Liver (tissue), 9 donors: Measurements from ENCODE around the gene CCNE1. TPM values are rescaled to one million over a fixed set of nuclear protein-coding genes. Genes with fewer than 3 reads are reported as not detected.

Experiments
- DNase-seq: peaks from one replicate; pipeline ENCODE4 v3.0.0-alpha.2; 2017; ENCODE audit warnings: low spot score
- H3K27ac ChIP-seq, 2 donors: one replicate each; pipeline ENCODE4 v1.7.0; 2013; ENCODE audit warnings: inconsistent platforms in 2 of 2, low read length in 2 of 2, control low read depth in 1 of 2, low read depth in 1 of 2, mild to moderate bottlenecking in 1 of 2
- H3K27me3 ChIP-seq, 4 donors: one replicate each; pipeline versions ENCODE4 v1.6.1 to v1.7.0; 2013; ENCODE audit warnings: low read length in 3 of 4, inconsistent platforms in 1 of 4, mild to moderate bottlenecking in 1 of 4, moderate library complexity in 1 of 4; ENCODE audit not compliant: control insufficient read depth in 4 of 4, insufficient read depth in 4 of 4
- H3K36me3 ChIP-seq, 4 donors: one replicate each; pipeline versions ENCODE4 v1.6.1 to v1.7.0; 2013; ENCODE audit warnings: low read length in 3 of 4, mild to moderate bottlenecking in 3 of 4, low read depth in 1 of 4, moderate library complexity in 1 of 4; ENCODE audit not compliant: control insufficient read depth in 4 of 4, insufficient read depth in 3 of 4
- H3K4me1 ChIP-seq, 4 donors: one replicate each; pipeline versions ENCODE4 v1.6.1 to v1.7.0; 2013; ENCODE audit warnings: low read length in 3 of 4, mild to moderate bottlenecking in 3 of 4, moderate library complexity in 1 of 4; ENCODE audit not compliant: control insufficient read depth in 4 of 4, insufficient read depth in 4 of 4
- H3K4me3 ChIP-seq, 3 donors: one replicate each; pipeline versions ENCODE4 v1.6.1 to v1.7.0; 2013; ENCODE audit warnings: low read length in 3 of 3, control low read depth in 1 of 3, low read depth in 1 of 3, mild to moderate bottlenecking in 1 of 3
- H3K9ac ChIP-seq, 2 donors: one replicate each; pipeline ENCODE4 v1.7.0; 2013; ENCODE audit warnings: low read length in 2 of 2, mild to moderate bottlenecking in 2 of 2, moderate library complexity in 2 of 2, control low read depth in 1 of 2, low read depth in 1 of 2
- H3K9me3 ChIP-seq, 4 donors: one replicate each; pipeline versions ENCODE4 v1.6.1 to v1.7.0; 2013; ENCODE audit warnings: low read length in 3 of 4; ENCODE audit not compliant: control insufficient read depth in 4 of 4
- EGR1 ChIP-seq, 2 donors: IDR thresholded peaks; 2 replicates each; pipeline ENCODE4 v1.6.1; 2016 to 2018; ENCODE audit warnings: antibody characterized with exemption in 2 of 2, low read depth in 2 of 2
- FOXA1 ChIP-seq: IDR thresholded peaks from 2 replicates; pipeline ENCODE4 v1.6.1; 2016; ENCODE audit warnings: antibody characterized with exemption
- FOXA2 ChIP-seq: IDR thresholded peaks from 2 replicates; pipeline ENCODE4 v1.6.1; 2016; ENCODE audit warnings: antibody characterized with exemption
- GABPA ChIP-seq, 2 donors: IDR thresholded peaks in 1 of 2; conservative IDR thresholded peaks in 1 of 2; 2 replicates each; pipeline ENCODE4 v1.6.1; 2016; ENCODE audit warnings: antibody characterized with exemption in 2 of 2, mild to moderate bottlenecking in 1 of 2, moderate library complexity in 1 of 2
- HNF4A ChIP-seq, 2 donors: conservative IDR thresholded peaks; 2 replicates each; pipeline ENCODE4 v1.6.1; 2016; ENCODE audit warnings: antibody characterized with exemption in 2 of 2, mild to moderate bottlenecking in 2 of 2
- HNF4G ChIP-seq: IDR thresholded peaks from 2 replicates; pipeline ENCODE4 v1.6.1; 2016; ENCODE audit warnings: antibody characterized with exemption
- JUND ChIP-seq, 2 donors: IDR thresholded peaks; 2 replicates each; pipeline ENCODE4 v1.6.1; 2016; ENCODE audit warnings: antibody characterized with exemption in 2 of 2
- NR2F2 ChIP-seq: IDR thresholded peaks from 2 replicates; pipeline ENCODE4 v1.6.1; 2016; ENCODE audit warnings: antibody characterized with exemption
- RAD21 ChIP-seq, 2 donors: IDR thresholded peaks; 2 replicates each; pipeline ENCODE4 v1.6.1; 2016; ENCODE audit warnings: antibody characterized with exemption in 2 of 2, mild to moderate bottlenecking in 2 of 2
- RXRA ChIP-seq, 2 donors: IDR thresholded peaks; 2 replicates each; pipeline ENCODE4 v1.6.1; 2017 to 2018; ENCODE audit warnings: antibody characterized with exemption in 2 of 2, mild to moderate bottlenecking in 1 of 2
- SP1 ChIP-seq: IDR thresholded peaks from 2 replicates; pipeline ENCODE4 v1.6.1; 2018; ENCODE audit warnings: antibody characterized with exemption, mild to moderate bottlenecking
- TAF1 ChIP-seq: conservative IDR thresholded peaks from 2 replicates; pipeline ENCODE4 v1.6.1; 2016; ENCODE audit warnings: antibody characterized with exemption, mild to moderate bottlenecking
- YY1 ChIP-seq: IDR thresholded peaks from 2 replicates; pipeline ENCODE4 v1.6.1; 2016; ENCODE audit warnings: antibody characterized with exemption, mild to moderate bottlenecking
- WGBS: extraction: QIAGEN DNeasy Blood & Tissue Kit; methylation state at CpG from one replicate; pipeline ENCODE4 v1.1.7; 2013; 5-methylcytosine and 5-hydroxymethylcytosine counted together
- polyA plus RNA-seq, 2 donors: library from polyadenylated mRNA; stranded (reverse) in 1 of 2; unstranded in 1 of 2; fragments of 200-250 nt in 1 of 2; fragments of >200 nt in 1 of 2; fragmentation: Nextera tagmentation in 1 of 2; extraction: Ambion mirVana in 1 of 2; gene quantifications; one replicate each; pipeline versions ENCODE4 v1.2.1 to v1.2.3, GENCODE V29; 2013 to 2015
- total RNA-seq, 2 donors: library from RNA; depleted of rRNA; stranded (reverse); fragments of >200 nt; gene quantifications; one replicate each; pipeline ENCODE4 v1.2.3, GENCODE V29; 2014
- TF ChIP-seq, protein P1 (sequence below): IDR thresholded peaks from 2 replicates; pipeline ENCODE4 v1.6.1; 2016; ENCODE audit warnings: antibody characterized with exemption
- TF ChIP-seq, protein P2 (sequence below): IDR thresholded peaks from 2 replicates; pipeline ENCODE4 v1.6.1; 2016; ENCODE audit warnings: antibody characterized with exemption
- TF ChIP-seq, protein P3 (sequence below): fragments of 150-350 bp; IDR thresholded peaks from 2 replicates; pipeline ENCODE4 v1.5.1; 2017; ENCODE audit warnings: improper control_type of control experiment, low read depth, low read length; ENCODE audit not compliant: missing input control
- TF ChIP-seq, protein P4 (sequence below): IDR thresholded peaks from 2 replicates; pipeline ENCODE4 v1.6.1; 2016; ENCODE audit warnings: antibody characterized with exemption
- TF ChIP-seq, protein P5 (sequence below): IDR thresholded peaks from 2 replicates; pipeline ENCODE4 v1.6.1; 2016; ENCODE audit warnings: antibody characterized with exemption, mild to moderate bottlenecking
- donor health status: healthy.
- donor health status: healthy.
- donor health status: healthy.
- donor health status: healthy.
- donor health status: healthy.

Gene CCNE1
- total and polyA plus RNA-seq, 4 donors, result 0.32 to 19.5 (median 0.79) TPM

DNA sequence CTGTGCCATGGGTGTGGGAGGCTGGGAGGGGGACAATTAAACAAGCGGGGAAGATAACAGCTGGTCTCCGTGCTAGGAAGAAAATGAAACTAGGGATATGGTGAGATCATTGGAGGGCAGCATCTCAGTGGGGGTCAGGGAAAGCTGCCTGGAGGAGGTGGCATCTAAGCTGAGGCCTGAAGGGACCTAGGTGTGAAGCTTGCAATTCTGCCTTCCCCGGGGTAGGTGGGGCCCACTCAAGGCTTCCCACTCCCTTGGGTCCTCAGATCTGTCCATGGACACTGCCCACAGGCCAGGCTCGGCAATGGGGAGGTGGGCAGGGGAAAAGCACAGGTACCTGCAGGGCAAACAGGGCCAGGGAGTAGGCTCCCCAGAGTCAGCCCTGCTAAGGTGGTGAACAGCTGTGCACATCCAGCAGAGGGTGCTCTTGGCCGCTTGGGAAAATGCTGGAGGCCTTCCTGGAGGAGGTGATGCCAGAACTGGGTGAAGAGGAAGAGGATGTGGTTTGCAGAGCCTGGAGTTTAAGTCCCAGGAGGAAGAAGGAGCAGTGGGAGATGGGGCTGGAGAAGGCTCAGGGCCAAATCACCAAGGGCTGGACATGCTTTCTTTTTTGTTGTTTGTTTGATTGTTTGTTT is 25.7 kb upstream of the CCNE1 start:
- 68% methylated on average over 5 of the region's 5 CpGs for WGBS
- Histone ChIP-seq H3K9ac (no peak overlapping the region), H3K27me3 (no peaks in the 10 kb centered on the region), H3K9me3 (no peaks in the 10 kb centered on the region), H3K4me1 (no peaks in the 10 kb centered on the region), H3K4me3 (no peak overlapping the region), H3K36me3 (no peaks in the 10 kb centered on the region), H3K27ac (no peak overlapping the region)
- no peak for TF ChIP-seq EGR1 (IDR thresholded peaks at IDR 0.05; ENCODE audit: low read depth in 2 of 2)
- TF ChIP-seq TAF1, result no peak
- TF ChIP-seq, protein P1, sequence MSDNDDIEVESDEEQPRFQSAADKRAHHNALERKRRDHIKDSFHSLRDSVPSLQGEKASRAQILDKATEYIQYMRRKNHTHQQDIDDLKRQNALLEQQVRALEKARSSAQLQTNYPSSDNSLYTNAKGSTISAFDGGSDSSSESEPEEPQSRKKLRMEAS, result no peak
- TF ChIP-seq, protein P2, sequence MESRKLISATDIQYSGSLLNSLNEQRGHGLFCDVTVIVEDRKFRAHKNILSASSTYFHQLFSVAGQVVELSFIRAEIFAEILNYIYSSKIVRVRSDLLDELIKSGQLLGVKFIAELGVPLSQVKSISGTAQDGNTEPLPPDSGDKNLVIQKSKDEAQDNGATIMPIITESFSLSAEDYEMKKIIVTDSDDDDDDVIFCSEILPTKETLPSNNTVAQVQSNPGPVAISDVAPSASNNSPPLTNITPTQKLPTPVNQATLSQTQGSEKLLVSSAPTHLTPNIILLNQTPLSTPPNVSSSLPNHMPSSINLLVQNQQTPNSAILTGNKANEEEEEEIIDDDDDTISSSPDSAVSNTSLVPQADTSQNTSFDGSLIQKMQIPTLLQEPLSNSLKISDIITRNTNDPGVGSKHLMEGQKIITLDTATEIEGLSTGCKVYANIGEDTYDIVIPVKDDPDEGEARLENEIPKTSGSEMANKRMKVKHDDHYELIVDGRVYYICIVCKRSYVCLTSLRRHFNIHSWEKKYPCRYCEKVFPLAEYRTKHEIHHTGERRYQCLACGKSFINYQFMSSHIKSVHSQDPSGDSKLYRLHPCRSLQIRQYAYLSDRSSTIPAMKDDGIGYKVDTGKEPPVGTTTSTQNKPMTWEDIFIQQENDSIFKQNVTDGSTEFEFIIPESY, result no peak
- TF ChIP-seq, protein P3, sequence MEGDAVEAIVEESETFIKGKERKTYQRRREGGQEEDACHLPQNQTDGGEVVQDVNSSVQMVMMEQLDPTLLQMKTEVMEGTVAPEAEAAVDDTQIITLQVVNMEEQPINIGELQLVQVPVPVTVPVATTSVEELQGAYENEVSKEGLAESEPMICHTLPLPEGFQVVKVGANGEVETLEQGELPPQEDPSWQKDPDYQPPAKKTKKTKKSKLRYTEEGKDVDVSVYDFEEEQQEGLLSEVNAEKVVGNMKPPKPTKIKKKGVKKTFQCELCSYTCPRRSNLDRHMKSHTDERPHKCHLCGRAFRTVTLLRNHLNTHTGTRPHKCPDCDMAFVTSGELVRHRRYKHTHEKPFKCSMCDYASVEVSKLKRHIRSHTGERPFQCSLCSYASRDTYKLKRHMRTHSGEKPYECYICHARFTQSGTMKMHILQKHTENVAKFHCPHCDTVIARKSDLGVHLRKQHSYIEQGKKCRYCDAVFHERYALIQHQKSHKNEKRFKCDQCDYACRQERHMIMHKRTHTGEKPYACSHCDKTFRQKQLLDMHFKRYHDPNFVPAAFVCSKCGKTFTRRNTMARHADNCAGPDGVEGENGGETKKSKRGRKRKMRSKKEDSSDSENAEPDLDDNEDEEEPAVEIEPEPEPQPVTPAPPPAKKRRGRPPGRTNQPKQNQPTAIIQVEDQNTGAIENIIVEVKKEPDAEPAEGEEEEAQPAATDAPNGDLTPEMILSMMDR, result no peak
- TF ChIP-seq, protein P4, sequence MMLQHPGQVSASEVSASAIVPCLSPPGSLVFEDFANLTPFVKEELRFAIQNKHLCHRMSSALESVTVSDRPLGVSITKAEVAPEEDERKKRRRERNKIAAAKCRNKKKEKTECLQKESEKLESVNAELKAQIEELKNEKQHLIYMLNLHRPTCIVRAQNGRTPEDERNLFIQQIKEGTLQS, result no peak
- no peak for TF ChIP-seq NR2F2
- TF ChIP-seq, protein P5, sequence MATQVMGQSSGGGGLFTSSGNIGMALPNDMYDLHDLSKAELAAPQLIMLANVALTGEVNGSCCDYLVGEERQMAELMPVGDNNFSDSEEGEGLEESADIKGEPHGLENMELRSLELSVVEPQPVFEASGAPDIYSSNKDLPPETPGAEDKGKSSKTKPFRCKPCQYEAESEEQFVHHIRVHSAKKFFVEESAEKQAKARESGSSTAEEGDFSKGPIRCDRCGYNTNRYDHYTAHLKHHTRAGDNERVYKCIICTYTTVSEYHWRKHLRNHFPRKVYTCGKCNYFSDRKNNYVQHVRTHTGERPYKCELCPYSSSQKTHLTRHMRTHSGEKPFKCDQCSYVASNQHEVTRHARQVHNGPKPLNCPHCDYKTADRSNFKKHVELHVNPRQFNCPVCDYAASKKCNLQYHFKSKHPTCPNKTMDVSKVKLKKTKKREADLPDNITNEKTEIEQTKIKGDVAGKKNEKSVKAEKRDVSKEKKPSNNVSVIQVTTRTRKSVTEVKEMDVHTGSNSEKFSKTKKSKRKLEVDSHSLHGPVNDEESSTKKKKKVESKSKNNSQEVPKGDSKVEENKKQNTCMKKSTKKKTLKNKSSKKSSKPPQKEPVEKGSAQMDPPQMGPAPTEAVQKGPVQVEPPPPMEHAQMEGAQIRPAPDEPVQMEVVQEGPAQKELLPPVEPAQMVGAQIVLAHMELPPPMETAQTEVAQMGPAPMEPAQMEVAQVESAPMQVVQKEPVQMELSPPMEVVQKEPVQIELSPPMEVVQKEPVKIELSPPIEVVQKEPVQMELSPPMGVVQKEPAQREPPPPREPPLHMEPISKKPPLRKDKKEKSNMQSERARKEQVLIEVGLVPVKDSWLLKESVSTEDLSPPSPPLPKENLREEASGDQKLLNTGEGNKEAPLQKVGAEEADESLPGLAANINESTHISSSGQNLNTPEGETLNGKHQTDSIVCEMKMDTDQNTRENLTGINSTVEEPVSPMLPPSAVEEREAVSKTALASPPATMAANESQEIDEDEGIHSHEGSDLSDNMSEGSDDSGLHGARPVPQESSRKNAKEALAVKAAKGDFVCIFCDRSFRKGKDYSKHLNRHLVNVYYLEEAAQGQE, result no peak
- TF ChIP-seq FOXA2, result no peak
- TF ChIP-seq HNF4G, result no peak
- TF ChIP-seq FOXA1, result no peak
- no peak for TF ChIP-seq SP1
- no peak for TF ChIP-seq RAD21 (IDR thresholded peaks at IDR 0.05)
- TF ChIP-seq HNF4A (conservative IDR thresholded peaks at IDR 0.05), result no peak
- TF ChIP-seq YY1, result no peak
- TF ChIP-seq RXRA (IDR thresholded peaks at IDR 0.05), result no peak
- TF ChIP-seq GABPA (IDR thresholded peaks at IDR 0.05 in 1 of 2, conservative IDR thresholded peaks at IDR 0.05 in 1 of 2), result no peak
- no peak for TF ChIP-seq JUND (IDR thresholded peaks at IDR 0.05)
- no peak for DNase-seq
